Kidney tubule cell (primary cell): Measurements from ENCODE around the gene NBAS.

ENCODE experiments used
- DNase-seq: peaks from one replicate; pipeline ENCODE4 v3.0.0-alpha.2; 2018; ENCODE audit warnings: low spot score

The NBAS gene

DNA sequence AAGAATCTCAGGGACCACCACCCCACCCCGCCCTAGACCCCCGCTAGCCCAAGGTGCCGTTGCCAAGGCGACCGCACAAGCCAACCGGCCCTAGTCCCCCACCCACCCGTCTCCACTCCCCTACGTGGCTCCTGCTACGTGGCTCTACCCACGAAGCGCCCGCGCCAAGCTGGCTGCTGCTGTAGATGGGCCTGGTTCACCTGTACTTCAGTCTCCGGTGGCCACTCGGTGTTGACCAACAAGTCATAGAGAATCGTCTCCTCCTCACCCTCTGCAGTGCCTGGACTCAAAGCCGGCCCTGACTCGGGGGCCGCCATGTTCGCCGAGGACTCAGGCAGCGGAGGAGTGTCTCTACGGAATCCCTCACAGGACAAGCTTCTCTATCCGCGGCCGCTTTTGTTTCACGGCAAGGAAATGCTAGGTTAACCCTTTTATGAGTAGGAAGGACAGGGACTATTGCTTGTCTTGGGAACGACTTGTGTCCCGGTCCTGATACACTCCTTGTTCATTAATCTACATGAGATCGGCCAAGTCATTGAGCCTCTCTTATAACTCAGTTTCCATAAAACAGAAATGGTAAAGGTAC, at the start of gene NBAS:
NBAS (minus strand) TSS at position 347 of the 586 bp plus-strand sequence; CDS start at position 317, 30 bp downstream.
- DNase-seq, result peak; percentile 89

DNA sequence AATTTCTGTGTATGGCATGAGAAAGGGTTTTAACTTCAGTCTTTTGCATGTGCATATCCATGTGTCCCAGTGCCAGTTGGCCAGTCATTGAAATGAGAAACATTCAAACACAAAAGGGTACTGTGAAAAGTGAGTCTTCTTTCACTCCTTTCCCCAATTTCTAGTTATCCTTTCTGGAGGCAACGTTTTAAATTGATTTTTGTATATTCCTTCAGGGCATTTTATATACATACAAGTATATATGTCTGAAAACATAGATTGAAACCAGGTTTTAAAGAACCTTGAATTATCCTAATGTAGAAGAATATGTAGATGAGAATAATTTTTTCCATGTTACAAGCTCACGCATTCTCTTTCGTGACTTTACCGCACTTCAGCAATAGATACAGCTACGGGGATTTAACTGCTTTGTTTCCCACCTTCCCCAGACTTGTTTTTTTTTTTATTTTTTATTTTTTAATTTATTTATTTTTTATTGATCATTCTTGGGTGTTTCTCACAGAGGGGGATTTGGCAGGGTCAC, 49.4 kb upstream of the NBAS start:
- DNase-seq, result no peak

DNA sequence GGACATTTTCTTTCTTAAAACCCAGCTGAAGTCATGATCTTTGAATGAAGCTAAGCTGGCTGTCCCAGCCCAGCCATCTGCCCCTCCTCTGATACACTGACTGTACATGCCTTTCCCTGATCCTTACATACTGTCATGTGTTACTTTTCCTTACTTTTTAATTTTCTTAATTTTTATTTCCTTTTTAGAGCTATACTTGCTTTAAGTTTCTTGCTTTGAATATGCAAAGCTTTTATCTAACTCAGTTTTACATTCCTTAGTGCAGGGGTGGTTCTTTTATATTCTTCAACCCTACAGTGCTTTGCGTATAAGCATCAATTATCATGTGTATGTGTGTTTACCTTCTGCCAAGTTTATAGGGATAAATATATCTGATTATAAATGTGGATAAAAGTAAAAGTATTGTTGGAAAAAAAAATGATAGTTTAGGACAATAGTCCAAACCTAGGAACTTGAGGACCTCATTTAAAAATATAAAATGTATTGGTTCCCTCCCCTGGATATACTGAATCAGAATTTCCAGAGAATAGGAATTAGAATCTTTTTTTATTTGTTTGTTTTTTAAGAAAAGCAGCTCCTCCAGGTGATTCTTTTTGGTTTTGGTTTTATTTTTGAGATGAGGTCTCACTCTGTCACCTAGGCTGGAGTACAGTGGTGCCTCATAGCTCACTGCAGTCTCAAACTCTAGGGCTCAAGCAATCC, 48.4 kb upstream of the NBAS start:
- DNase-seq, result no peak

DNA sequence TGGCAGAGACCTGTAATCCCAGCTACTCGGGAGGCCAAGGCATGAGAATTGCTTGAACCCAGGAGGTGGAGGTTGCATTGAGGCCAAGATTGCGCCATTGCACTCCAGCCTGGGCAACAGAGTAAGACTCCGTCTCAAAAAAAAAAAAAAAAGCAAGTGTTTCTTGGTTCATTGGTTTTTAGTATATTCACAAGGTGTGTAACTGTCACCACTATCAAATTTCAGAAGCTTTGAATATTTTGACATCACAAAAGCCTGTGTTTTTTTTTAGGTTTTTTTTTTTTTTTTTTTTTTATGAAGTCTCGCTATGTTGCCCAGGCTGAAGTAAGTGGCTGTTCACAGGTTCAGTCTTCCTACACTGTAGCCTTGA, 47.2 kb upstream of the NBAS start:
- no peak for DNase-seq

DNA sequence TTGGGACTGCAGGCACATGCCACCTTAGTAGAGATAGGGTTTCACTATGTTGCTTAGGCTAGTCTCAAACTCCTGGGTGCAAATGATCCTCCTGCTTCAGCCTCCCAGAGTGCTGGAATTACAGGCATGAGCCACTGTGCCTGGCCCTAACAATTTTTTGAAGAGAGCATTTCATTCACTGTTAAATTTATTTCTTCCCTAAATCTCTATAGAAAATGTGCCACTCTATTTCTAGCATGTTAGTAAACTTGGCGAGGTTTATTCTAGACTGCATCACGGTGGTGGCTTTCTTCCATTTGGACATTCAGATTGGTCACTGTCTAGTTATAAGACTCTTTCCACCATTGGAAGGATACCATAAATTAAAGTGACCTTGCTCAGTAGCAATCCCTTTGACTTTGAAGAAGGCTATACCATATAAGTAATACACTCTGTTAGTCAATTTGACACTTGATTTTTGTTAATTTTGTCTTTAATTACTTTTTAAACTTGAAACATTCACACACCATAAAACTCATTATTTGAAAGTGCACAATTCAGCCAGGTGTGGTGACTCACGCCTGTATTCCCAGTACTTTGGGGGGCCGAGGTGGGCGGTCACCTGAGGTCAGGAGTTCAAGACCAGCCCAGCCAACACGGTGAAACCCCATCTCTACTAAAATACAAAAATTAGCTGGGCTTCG, 46.7 kb upstream of the NBAS start:
- DNase-seq, result no peak

DNA sequence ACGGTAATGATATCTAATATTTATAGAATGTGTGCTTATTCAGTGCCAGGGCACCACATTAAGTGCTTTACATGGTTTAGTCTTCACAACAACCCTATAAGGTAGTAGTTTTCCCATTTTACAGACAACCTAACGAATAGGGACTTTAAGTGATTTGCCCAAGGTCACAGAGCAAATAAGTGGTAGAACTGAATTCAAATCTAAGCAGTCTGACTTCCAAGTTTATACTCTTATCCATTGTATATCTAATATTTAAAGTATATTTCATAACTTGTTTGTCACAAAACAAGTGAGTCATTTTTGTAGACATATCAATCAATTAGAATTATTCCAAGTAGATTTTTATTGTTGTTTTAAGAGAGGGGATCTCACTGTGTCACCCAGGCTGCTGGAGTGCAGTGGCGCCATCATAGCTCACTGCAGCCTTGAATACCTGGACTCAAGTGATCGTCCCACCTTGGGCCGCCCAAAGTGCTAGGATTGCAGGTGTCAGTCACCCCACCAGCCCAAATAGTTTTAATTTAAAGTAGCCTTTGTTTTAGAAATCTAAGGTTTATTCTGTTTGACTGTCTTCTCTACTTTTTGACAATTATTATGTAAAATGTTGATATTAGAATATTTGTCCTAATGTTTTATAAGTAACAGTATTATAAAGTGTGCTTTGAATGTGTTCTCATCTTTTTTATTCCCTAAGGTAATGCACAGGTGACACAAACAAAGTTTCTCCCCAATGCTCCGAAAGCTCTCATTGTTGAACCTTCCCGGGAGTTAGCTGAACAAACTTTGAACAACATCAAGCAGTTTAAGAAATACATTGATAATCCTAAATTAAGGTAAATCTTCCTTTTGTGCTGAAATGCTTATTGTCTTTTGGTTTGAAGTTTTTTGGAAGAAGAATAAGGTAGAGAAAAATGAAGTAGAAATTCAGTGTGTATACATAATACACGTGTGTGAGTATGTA, 45.6 kb upstream of the NBAS start:
- DNase-seq, result no peak

DNA sequence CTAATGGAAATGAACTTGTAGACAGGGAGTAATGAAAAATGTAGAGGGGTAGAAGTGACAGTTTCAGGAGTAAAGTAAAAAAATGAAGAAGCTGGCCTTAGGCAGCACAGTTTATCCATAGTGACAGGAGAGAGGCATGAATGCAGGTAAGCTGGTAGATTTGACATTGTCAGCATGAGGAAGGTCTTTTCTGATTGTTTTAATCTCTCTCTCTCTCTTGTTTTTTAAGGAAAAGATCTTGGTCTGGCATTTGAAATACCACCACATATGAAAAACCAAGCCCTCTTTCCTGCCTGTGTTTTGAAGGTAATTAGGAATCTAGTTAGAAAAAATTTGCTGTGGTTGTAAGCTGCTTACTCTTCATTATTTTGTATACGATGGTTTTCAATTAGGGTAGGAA, 44.6 kb upstream of the NBAS start:
- no peak for DNase-seq

DNA sequence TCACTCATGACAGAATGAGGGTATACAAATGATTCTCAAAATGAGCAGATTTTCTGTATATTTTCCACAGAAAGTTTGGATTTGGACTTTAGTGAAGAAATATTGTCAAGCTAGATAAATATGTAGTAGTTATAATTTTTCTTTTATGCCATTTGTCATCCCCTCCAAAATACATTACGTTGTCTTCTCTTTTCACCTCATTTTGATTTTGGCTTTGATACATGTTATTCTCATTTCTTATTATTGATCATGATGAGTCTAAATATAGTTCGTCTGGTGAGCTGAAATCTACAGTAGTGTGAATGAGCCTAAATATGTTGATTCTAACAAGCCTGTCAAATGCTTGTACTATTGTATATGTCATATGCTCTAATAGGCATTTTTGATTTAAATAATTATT, 42.8 kb upstream of the NBAS start:
- DNase-seq, result no peak

DNA sequence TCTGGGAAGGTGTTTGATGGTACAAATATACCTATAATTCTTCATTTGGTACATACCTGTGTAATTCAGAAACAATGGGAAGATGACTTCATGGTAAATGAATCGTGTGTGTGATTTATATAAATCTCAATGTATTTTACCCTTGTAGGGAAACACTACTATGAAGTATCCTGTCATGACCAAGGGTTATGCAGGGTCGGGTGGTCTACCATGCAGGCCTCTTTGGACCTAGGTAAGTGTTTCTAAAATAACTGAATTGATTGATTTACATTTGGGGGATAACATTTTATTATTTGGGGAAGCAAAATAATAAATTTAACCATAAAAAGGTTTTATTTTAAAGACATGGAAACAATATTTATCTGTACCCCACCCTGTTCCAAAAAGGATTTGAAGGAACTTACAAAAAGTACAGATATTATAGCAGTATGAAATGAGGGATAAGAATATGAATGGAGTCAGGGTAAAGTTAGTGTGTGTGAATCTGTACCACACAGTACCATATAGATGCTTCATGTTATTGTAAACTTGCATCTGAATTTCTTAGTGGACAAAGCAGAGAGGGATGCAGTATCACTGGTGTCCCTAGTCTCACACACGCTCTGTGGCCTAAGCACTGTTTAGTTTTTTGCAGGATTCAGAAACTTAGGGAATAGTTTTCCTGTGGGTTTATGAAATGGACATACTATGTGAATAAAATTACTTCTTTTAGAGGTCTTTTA, 42.1 kb upstream of the NBAS start:
- DNase-seq, result no peak

DNA sequence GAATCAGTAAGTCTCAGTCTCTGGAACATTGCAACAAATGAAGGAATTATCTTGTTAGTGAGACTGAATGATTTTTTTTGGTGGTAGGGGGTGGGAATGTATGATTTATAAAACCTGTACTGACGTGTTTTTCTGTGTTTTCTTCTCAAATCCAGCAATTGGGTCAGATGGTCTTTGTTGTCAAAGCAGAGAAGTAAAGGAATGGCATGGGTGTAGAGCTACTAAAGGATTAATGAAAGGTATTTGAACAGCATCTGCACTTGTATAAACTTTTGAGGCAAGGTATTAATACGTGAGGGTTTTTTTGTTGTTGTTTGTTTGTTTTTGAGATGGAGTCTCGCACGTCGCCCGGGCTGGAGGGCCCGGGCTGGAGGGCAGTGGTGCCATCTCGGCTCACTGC, 41.3 kb upstream of the NBAS start:
- DNase-seq, result no peak

DNA sequence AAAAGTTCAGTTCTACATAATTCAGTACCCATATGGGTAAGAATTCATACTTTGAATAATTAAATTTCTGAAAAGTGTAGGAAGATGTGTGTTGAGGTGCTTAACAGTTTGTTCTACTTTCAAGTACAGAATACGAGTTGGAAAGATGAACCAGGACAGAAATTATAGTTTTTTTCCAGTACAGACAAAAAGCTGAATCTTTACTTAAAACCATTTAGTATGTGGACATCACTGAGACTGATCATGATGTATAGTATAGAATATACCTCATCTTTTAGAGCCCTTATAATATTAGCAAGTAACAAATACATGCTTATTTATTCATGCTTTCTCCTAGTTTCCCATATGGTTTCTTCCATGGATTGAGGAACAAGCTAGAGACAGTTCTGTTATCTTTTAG, 40.5 kb upstream of the NBAS start:
- DNase-seq, result no peak

DNA sequence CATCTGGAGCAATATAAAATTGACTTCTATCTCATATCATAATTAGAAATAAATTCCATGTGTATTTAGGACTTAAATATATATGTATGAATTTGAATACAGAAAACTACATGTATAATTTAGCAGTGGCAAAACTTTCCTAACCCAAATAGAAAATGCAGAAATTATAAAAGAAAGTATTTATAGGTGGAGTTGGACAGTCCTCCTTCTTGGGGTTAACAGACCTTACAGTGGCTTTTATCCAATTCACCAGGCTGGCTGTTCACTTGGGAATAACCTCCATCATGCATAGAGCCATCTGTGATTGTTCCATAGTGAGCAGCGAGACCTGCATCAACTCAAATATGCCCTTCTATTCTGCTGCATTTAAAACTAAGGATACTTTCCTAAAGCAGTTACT, 38.9 kb upstream of the NBAS start:
- DNase-seq, result no peak

DNA sequence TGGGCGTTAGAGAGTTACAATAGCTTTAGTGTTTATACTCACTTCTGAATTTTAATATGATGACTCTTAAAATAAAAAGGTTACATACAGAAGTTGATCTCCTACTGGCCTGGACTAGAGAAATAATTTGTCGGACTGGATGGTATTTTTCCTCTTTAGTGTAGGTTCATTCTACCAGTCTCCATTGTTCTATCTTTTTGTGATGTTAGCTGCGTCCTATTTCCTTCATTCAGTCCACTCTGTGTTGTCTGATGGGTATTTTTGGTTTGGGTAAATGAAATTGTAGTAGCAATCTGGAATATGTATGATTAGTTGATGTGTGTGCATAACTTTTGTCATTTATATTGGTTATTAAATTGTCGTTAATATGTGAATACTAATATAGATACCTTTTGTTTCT, 35.8 kb upstream of the NBAS start:
- no peak for DNase-seq

DNA sequence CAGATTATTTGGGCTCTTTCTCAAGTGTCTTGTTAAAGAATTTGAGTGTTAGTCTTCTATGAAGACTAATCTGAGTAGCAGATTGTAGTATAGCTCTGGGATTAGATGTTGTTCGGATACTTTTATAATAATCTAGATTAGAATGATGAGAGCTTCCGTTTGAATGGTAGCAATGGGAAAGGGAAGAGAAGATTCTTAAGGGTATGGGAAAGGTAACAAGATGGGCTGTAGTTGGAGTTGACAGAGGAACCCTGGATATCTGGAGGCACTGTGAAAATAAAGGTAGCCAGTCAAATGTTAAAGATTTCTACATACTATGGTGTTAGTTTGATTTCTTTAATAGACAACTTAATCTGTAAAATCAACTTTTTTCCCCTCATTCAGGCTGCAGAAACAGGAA, 35.2 kb upstream of the NBAS start:
- no peak for DNase-seq

DNA sequence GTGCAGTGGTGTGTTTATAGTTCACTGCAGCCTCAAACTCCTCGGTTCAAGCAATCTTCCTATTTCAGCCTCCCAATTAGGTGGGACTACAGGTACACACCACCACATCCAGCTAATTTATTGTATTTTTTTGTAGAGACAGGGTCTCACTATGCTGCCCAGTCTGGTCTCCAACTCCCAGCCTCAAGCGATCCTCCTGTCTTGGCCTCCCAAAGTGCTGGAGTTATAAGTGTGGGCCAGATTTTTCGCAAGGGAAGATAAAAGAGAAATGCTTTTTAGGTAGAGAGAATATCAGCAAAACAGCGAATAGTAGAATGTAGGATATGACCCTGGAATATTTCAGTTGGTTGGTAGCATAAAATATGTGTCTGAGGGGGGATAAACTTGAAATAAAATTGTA, 34.8 kb upstream of the NBAS start:
- no peak for DNase-seq

DNA sequence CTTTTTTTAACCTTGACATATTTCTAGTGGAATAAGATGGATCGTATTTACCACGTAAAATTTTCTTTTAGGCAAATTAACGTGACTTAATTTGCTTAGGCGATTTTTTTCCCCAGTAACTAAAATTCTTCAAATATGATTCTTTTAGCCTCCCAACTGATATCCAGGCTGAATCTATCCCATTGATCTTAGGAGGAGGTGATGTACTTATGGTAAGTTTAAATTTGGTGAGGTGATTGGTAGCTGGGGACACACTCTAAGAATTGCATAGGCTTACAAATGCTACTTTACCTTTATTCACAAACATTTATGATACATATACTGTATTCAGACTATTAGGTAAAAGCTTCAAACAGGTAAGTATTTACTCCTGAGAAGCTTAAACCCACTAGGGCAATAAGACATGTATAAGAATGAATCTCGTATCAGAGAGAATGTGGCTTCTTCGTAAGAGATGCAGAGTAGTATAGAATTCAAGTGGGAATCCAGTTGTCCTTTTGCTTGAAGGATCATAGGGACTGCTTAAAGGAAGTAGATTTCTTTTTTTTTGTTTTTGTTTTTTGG, 34.3 kb upstream of the NBAS start:
- DNase-seq, result no peak

DNA sequence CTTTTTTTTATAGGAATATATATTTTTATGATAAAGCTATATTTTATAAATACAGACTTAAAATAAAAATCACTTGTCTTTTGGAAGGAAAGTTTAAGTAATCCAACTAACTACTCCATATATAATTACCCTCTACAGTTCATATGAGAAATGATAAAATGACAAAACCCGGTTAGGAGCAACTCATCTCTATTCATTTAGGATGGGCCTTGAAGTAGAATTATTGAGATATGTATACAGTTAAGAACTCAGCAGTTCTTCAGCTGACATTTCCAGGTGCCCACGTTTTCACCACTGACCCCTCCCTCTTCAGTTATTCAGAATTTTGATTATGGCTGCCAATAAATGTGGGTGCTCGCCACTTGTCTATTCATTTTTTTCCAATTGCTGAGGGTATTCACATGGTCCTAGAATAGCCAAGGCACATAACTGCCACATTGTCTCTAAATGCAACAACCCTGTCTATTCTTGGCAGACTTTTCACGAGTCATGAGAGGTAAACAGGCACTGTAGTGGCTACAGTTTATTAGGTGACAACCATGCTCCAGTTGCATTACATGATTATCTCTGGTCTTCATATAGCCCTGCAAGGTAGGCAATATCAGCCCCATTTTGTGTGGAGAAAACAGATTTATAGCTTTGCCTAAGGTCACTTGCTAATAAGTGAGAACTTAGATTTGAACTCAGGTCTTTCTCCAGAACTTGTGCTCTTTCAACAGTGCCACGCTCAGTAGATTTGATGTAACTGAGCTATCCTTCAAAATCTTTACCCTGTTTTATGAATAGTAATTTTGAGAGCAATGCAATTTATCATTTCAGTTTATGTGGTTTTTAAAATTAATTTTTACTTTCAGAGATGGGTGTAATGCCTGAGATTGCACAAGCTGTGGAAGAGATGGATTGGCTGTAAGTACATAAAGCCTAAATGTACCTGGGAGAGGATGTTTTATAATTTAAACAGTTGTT, 33.4 kb upstream of the NBAS start:
- DNase-seq, result no peak

DNA sequence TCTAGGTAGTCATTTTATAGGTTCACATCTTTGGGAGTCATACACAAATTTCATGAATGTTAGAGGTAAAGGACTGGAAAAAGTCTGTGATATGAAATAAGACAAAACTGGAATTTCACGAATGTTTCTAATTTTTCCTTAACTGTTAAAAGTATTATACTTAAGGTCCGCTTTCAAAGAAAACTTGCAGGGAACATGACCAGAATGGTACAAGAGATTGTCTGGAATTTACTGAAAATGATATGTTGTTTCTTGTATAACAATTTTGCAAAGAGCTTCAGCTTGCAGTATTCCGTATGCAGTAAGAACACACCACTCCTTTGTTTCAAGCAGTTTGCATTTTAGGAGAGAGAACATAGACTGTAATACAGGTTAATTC, 32.2 kb upstream of the NBAS start:
- no peak for DNase-seq

DNA sequence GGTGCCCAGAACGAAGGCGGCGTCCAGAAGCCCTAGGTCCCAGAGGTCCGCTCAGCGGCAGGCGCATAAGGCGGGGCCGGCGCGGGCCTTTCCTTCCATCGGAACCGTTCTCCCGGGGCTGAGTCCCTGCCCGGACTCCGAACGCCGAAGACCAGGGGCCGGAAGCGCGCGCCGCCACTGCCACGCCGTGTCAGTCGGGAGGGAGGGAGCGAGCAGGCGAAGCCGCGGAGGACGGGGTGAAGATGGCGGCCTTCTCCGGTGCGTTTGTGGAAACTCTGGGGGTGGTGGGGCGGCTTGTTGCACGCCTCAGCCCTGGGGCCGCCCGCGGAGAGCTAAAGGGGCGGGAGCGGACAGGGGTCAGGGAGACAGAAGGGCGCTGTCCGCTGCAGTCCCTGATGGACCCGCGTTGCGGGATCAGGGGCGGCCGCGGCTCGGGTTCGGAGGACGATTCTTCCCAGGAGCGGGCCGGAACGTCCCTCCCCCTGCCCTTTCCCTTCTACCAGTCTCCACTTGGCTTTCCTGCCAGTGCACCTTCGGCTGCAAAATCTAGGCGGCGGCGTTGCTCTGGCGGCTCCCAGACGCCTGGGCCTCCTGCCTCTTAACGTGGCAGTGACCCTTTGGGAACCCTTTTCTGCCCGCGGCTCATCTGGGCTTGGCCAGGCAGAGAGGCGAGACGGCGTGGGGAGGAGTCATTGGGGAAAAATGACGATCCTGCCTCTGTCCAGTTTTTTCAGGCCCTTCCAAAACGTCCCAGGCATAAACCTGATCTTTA, 30.7 kb upstream of the NBAS start, which contains the start of gene DDX1:
DDX1 (plus strand) TSS at position 177 of the 772 bp plus-strand sequence; CDS start at position 243, 66 bp downstream.
- peak; percentile 89 for DNase-seq
